Gastroesophageal sphincter (tissue), 3 donors: Measurements from ENCODE around the gene F2.

ENCODE experiments used
- EP300 ChIP-seq: sonication (generic); formaldehyde crosslinking; IDR thresholded peaks from one replicate; pipeline ENCODE4 v1.6.1; 2017; ENCODE audit warnings: antibody characterized with exemption, mild to moderate bottlenecking
- POLR2A ChIP-seq, 2 donors: fragments of 450-650 bp; IDR thresholded peaks; one replicate each; pipeline ENCODE4 v1.6.1; 2017; ENCODE audit warnings: antibody characterized with exemption in 2 of 2, mild to moderate bottlenecking in 2 of 2, moderate library complexity in 1 of 2
- POLR2AphosphoS5 ChIP-seq: sonication (generic); formaldehyde crosslinking; IDR thresholded peaks from one replicate; pipeline ENCODE4 v1.6.1; 2017; ENCODE audit warnings: antibody characterized with exemption
- TF ChIP-seq, protein P1 (sequence below), 4 experiments: fragments of 200-600 bp in 2 of 4; fragments of 450-650 bp in 2 of 4; sonication (generic) in 1 of 4; IDR thresholded peaks; one replicate each; pipeline ENCODE4 v1.5.1; 2017 to 2019; ENCODE audit warnings: antibody characterized with exemption in 4 of 4, mild to moderate bottlenecking in 2 of 4, moderate library complexity in 2 of 4

DNA sequence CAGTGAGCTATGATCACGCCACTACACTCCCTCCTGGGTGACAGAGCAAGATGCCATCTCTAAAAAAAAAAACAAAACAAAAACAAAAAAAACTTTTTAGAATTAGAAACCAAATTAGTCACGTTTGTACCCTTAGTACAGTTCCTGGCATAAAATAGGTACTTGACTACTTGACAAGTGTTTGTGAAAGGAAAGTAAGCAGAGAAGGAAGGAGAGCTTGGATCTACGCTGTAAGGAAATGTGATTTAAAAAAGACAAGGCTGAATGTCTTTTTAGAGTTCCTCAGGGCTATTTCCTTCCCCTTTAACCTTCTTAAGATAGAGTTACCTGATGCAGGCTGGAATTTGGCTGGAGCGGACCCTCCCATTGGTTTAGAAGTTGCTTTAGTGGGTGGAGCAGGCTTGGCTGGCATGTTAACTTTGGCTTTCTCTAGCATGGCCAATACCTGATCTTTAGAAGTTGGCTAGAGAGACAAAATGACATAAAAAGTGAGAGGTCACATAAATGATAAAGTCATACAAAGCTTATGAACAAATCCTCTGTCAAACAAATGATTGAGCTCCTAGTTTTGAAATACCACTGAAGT lies 50.7 kb downstream of the F2 start:
- TF ChIP-seq, protein P1, sequence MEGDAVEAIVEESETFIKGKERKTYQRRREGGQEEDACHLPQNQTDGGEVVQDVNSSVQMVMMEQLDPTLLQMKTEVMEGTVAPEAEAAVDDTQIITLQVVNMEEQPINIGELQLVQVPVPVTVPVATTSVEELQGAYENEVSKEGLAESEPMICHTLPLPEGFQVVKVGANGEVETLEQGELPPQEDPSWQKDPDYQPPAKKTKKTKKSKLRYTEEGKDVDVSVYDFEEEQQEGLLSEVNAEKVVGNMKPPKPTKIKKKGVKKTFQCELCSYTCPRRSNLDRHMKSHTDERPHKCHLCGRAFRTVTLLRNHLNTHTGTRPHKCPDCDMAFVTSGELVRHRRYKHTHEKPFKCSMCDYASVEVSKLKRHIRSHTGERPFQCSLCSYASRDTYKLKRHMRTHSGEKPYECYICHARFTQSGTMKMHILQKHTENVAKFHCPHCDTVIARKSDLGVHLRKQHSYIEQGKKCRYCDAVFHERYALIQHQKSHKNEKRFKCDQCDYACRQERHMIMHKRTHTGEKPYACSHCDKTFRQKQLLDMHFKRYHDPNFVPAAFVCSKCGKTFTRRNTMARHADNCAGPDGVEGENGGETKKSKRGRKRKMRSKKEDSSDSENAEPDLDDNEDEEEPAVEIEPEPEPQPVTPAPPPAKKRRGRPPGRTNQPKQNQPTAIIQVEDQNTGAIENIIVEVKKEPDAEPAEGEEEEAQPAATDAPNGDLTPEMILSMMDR (IDR thresholded peaks at IDR 0.05): no peak
- TF ChIP-seq POLR2A (IDR thresholded peaks at IDR 0.05): no peak
- no peak for TF ChIP-seq POLR2AphosphoS5
- no peak for TF ChIP-seq EP300
